ENCODE measurements around the gene GPX4.

The GPX4 gene

GRCh38 chr19:1063030-1063908, 40.5 kb upstream of the GPX4 start:
- Histone ChIP-seq H3K27me3 (replicated peaks; ENCODE audit: control insufficient read depth, insufficient read depth, low read length, poor library complexity, severe bottlenecking) (no peaks in the 10 kb centered on the region), H3K4me3 (ENCODE audit: insufficient read depth, low read depth, low read length, poor library complexity, severe bottlenecking) (no peak overlapping the region), H3K4me1 (ENCODE audit: control insufficient read depth, insufficient read depth, low read length, poor library complexity, severe bottlenecking) (peaks cover 37% of the 10 kb centered on the region), H3K27ac (ENCODE audit: insufficient read depth, low read length, poor library complexity, severe bottlenecking) (no peak overlapping the region), H3K36me3 (ENCODE audit: control insufficient read depth, insufficient read depth, low read length) (peaks cover 5% of the 10 kb centered on the region), H3K9me3 (ENCODE audit: control insufficient read depth, low read length) (no peaks in the 10 kb centered on the region)
- DNase-seq: peak; percentile 67 to 77 (median 72)

- Histone ChIP-seq H3K27ac (ENCODE audit: insufficient read depth, low read length, poor library complexity, severe bottlenecking) (no peak overlapping the region), H3K27me3 (replicated peaks; ENCODE audit: control insufficient read depth, insufficient read depth, low read length, poor library complexity, severe bottlenecking) (no peaks in the 10 kb centered on the region), H3K4me1 (ENCODE audit: control insufficient read depth, insufficient read depth, low read length, poor library complexity, severe bottlenecking) (peaks cover 40% of the 10 kb centered on the region), H3K36me3 (ENCODE audit: control insufficient read depth, insufficient read depth, low read length) (no peaks in the 10 kb centered on the region), H3K9me3 (ENCODE audit: control insufficient read depth, low read length) (no peaks in the 10 kb centered on the region), H3K4me3 (ENCODE audit: insufficient read depth, low read depth, low read length, poor library complexity, severe bottlenecking) (no peak overlapping the region)
- no peak for DNase-seq
Measured at GRCh38 chr19:1063909-1064660, 39.7 kb upstream of the GPX4 start.

GRCh38 chr19:1064661-1065605, 38.9 kb upstream of the GPX4 start:
- Histone ChIP-seq H3K4me1 (ENCODE audit: control insufficient read depth, insufficient read depth, low read length, poor library complexity, severe bottlenecking) (peaks cover 48% of the 10 kb centered on the region), H3K9me3 (ENCODE audit: control insufficient read depth, low read length) (no peaks in the 10 kb centered on the region), H3K27ac (ENCODE audit: insufficient read depth, low read length, poor library complexity, severe bottlenecking) (peak overlapping the region; percentile 38), H3K4me3 (ENCODE audit: insufficient read depth, low read depth, low read length, poor library complexity, severe bottlenecking) (no peak overlapping the region), H3K27me3 (replicated peaks; ENCODE audit: control insufficient read depth, insufficient read depth, low read length, poor library complexity, severe bottlenecking) (no peaks in the 10 kb centered on the region), H3K36me3 (ENCODE audit: control insufficient read depth, insufficient read depth, low read length) (no peaks in the 10 kb centered on the region)
- peak in 2 of 3 donors; percentile 45 to 53 for DNase-seq

- DNase-seq: no peak
- Histone ChIP-seq H3K4me1 (ENCODE audit: control insufficient read depth, insufficient read depth, low read length, poor library complexity, severe bottlenecking) (peaks cover 56% of the 10 kb centered on the region), H3K27ac (ENCODE audit: insufficient read depth, low read length, poor library complexity, severe bottlenecking) (peak overlapping the region; percentile 98), H3K27me3 (replicated peaks; ENCODE audit: control insufficient read depth, insufficient read depth, low read length, poor library complexity, severe bottlenecking) (no peaks in the 10 kb centered on the region), H3K4me3 (ENCODE audit: insufficient read depth, low read depth, low read length, poor library complexity, severe bottlenecking) (no peak overlapping the region), H3K9me3 (ENCODE audit: control insufficient read depth, low read length) (no peaks in the 10 kb centered on the region), H3K36me3 (ENCODE audit: control insufficient read depth, insufficient read depth, low read length) (peaks cover 3% of the 10 kb centered on the region)
Measured at GRCh38 chr19:1065606-1066109, 38.1 kb upstream of the GPX4 start.

- no peaks in the 10 kb centered on the region for H3K9me3 ChIP-seq (ENCODE audit: control insufficient read depth, low read length)
- peaks cover 60% of the 10 kb centered on the region for H3K4me1 ChIP-seq (ENCODE audit: control insufficient read depth, insufficient read depth, low read length, poor library complexity, severe bottlenecking)
- H3K4me3 ChIP-seq (ENCODE audit: insufficient read depth, low read depth, low read length, poor library complexity, severe bottlenecking): peak overlapping the region; percentile 94
- DNase-seq: no peak
- H3K36me3 ChIP-seq (ENCODE audit: control insufficient read depth, insufficient read depth, low read length): peaks cover 6% of the 10 kb centered on the region
- no peaks in the 10 kb centered on the region for H3K27me3 ChIP-seq (replicated peaks; ENCODE audit: control insufficient read depth, insufficient read depth, low read length, poor library complexity, severe bottlenecking)
- H3K27ac ChIP-seq (ENCODE audit: insufficient read depth, low read length, poor library complexity, severe bottlenecking): peak overlapping the region; percentile 98
Measured at GRCh38 chr19:1066251-1066747, 37.5 kb upstream of the GPX4 start.

GRCh38 chr19:1066748-1067340, 37.0 kb upstream of the GPX4 start, which contains the start of gene ARHGAP45:
Gene ARHGAP45 (plus strand): TSS chr19:1067167. CDS start chr19:1067406, 239 bp downstream.
- peak within 1 kb of the TSS; percentile 98 for H3K27ac ChIP-seq (ENCODE audit: insufficient read depth, low read length, poor library complexity, severe bottlenecking)
- peaks cover 65% of the 10 kb centered on the region for H3K4me1 ChIP-seq (ENCODE audit: control insufficient read depth, insufficient read depth, low read length, poor library complexity, severe bottlenecking)
- no peaks in the 10 kb centered on the region for H3K27me3 ChIP-seq (replicated peaks; ENCODE audit: control insufficient read depth, insufficient read depth, low read length, poor library complexity, severe bottlenecking)
- H3K36me3 ChIP-seq (ENCODE audit: control insufficient read depth, insufficient read depth, low read length): peaks cover 9% of the 10 kb centered on the region
- peak; percentile 78 to 79 (median 78) for DNase-seq
- H3K9me3 ChIP-seq (ENCODE audit: control insufficient read depth, low read length): no peaks in the 10 kb centered on the region
- peak within 1 kb of the TSS; percentile 94 for H3K4me3 ChIP-seq (ENCODE audit: insufficient read depth, low read depth, low read length, poor library complexity, severe bottlenecking)

- H3K4me3 ChIP-seq (ENCODE audit: insufficient read depth, low read depth, low read length, poor library complexity, severe bottlenecking): peak overlapping the region; percentile 94
- H3K4me1 ChIP-seq (ENCODE audit: control insufficient read depth, insufficient read depth, low read length, poor library complexity, severe bottlenecking): peaks cover 71% of the 10 kb centered on the region
- H3K36me3 ChIP-seq (ENCODE audit: control insufficient read depth, insufficient read depth, low read length): peaks cover 15% of the 10 kb centered on the region
- peak overlapping the region; percentile 98 for H3K27ac ChIP-seq (ENCODE audit: insufficient read depth, low read length, poor library complexity, severe bottlenecking)
- DNase-seq: peak; percentile 71 to 81 (median 76)
- H3K9me3 ChIP-seq (ENCODE audit: control insufficient read depth, low read length): no peaks in the 10 kb centered on the region
- no peaks in the 10 kb centered on the region for H3K27me3 ChIP-seq (replicated peaks; ENCODE audit: control insufficient read depth, insufficient read depth, low read length, poor library complexity, severe bottlenecking)
Measured at GRCh38 chr19:1067341-1067957, 36.3 kb upstream of the GPX4 start.

GRCh38 chr19:1068009-1069001, 35.5 kb upstream of the GPX4 start:
- Histone ChIP-seq H3K36me3 (ENCODE audit: control insufficient read depth, insufficient read depth, low read length) (peaks cover 23% of the 10 kb centered on the region), H3K27me3 (replicated peaks; ENCODE audit: control insufficient read depth, insufficient read depth, low read length, poor library complexity, severe bottlenecking) (no peaks in the 10 kb centered on the region), H3K9me3 (ENCODE audit: control insufficient read depth, low read length) (no peaks in the 10 kb centered on the region), H3K4me1 (ENCODE audit: control insufficient read depth, insufficient read depth, low read length, poor library complexity, severe bottlenecking) (peaks cover 79% of the 10 kb centered on the region), H3K4me3 (ENCODE audit: insufficient read depth, low read depth, low read length, poor library complexity, severe bottlenecking) (peak overlapping the region; percentile 94), H3K27ac (ENCODE audit: insufficient read depth, low read length, poor library complexity, severe bottlenecking) (peak overlapping the region; percentile 98)
- DNase-seq: peak in 2 of 3 donors; percentile 51 to 52

Measured in effector memory CD4-positive, alpha-beta T cell (primary cell).